Measurements from ENCODE around the gene MRPL53. TPM values are rescaled to one million over a fixed set of nuclear protein-coding genes. Genes with fewer than 3 reads are reported as not detected.

MRPL53 gene
- total RNA-seq, 6 donors from 2014 or later, result 19.9 to 87.1 (median 30.1) TPM

DNA sequence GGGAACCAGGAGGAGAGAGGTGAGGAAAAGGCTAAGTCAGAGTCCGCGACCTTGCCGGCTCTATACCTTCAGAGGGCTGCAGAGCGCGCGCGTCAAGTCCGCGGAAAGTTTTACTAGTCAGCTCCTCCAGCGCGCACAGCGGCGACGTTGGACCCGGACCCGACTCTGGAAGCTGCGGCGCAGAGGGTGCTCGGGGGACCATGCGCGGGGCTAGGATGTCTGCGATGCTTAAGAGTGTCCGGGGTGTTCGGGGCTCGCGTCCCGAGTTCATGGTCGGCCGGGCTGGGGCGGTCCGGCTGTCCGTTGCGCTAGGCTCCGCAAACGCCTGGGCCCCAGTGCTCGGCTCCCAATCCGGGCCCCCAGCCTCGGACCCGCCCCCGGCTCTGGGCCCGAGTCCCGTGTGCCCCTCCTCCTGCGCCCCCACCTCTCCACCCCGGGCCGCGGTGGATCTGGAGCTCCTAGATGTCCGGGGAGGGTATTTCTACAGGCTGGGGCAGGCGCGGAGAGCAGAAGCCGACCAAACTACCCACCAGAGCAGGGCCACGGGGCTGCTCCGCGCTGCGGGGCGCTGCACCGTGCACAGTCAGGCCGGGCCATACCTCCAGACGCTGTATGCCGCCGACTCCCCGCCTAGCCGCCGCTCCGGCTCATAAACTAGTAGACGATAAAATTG is 26.9 kb upstream of the MRPL53 start, which contains the start of gene LBX2:
Gene LBX2, minus strand, starts transcription at position 337 of the 673 bp plus-strand sequence. Its CDS starts 66 bp downstream, at position 271.
- WGBS, 2 donors, result 9 to 10% methylated on average over 3 to 37 of the region's 65 CpGs
- Histone ChIP-seq H3K27ac (peak within 1 kb of the TSS in 1 of 4 donors; percentile 61), H3K36me3 (peaks cover 0 to 3% (median 0%) of the 10 kb centered on the region in 4 donors), H3K4me3 (peak within 1 kb of the TSS in 3 of 4 donors; percentile 50 to 51 (median 51)), H3K9me3 (no peaks in the 10 kb centered on the region), H3K4me1 (peaks cover 29 to 57% (median 45%) of the 10 kb centered on the region in 4 donors), H3K27me3 (peaks cover 0 to 38% (median 4%) of the 10 kb centered on the region in 4 donors)
- TF ChIP-seq EP300 (IDR thresholded peaks at IDR 0.05), result no peak
- ATAC-seq (ENCODE audit: low FRiP score in 2 of 2) (peak in 1 of 2 donors; percentile 2), DNase-seq (peak in 1 of 2 donors; percentile 84)

DNA sequence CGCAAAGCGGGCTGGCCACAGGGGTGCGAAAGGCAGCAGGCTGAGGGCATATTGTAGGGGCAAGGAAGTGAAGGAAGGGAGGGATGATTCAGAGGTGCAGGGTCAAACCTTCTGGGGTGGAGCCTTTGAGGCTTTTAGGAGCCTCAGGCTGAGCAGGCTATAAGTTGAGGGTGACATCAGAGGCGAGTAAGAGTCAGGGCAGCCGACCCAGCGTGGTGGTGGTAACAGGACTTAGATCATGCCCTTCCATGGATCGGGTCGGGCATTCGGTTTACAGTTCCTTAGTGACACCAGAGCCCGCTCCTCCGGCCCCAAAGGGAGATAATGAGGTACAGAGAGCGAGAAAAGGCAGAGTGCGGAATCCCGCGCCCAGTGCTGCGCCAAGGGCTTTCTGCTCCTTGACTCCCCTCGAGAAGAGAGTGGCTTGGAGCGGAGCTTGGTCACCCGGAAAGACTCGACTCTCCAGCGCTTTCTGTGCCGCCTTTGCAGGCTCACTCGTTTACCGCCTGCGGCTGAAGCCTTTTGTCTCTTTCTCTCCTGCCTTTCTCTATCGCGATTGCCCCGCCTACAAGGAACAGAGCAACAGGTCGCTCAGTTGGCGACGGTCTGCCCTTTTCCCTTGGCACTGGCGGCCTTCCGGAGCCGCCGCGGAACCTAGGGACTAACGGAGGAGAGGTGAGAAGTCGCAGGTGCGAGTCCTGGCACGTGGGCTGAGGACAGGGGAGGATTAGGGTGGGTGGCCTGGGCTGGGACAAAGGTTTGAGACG is 26.2 kb upstream of the MRPL53 start:
- H3K4me3 ChIP-seq, result peak overlapping the region in 3 of 4 donors; percentile 50 to 51 (median 51)

DNA sequence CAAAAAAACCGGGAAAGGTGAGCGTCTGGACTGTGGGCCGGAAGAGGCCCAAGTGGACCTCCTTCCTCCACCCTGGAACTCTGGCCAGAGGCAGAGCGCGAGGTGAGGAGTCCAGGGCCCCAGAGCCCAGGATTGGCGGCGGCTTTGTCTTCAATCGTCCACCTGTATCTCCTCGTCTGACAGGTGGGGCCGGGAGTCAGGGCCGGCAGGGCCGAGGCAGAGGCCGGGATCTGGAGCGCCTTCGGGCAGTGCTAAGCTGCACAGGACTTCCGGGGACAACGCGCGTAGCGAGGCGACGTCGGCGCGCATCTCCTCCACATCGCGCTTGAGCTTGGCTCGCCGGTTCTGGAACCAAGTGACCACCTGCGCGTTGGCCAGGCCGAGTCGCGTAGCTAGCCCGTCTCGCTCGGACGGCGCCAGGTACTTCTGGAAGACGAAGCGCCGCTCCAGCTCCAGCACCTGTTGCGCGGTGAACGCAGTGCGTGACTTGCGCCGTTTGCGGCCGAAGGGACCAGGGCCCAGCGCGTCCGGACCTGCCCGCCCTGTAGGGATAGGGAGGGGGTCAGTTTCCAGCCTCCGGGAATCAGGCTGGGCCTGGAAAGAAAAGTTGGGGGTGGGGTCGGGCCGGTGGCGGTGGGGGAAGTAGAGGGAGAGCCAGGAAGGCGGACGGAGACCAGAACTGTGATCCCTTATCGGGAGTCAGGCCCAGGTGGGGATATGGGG is 25.5 kb upstream of the MRPL53 start:
- no peaks in the 10 kb centered on the region for H3K9me3 ChIP-seq
- peak overlapping the region; percentile 14 to 51 (median 50) for H3K4me3 ChIP-seq
- WGBS, 2 donors, result 2 to 4% methylated on average over 18 to 60 of the region's 61 CpGs
- peak overlapping the region in 1 of 4 donors; percentile 61 for H3K27ac ChIP-seq
- H3K36me3 ChIP-seq, result peaks cover 5 to 15% (median 11%) of the 10 kb centered on the region in 4 donors
- H3K4me1 ChIP-seq, result peaks cover 24 to 42% (median 32%) of the 10 kb centered on the region in 4 donors
- DNase-seq (peak; percentile 64 to 90), ATAC-seq (ENCODE audit: low FRiP score in 2 of 2) (peak; percentile 53 to 61)
- TF ChIP-seq POLR2A (IDR thresholded peaks at IDR 0.05) (peak in 1 of 4 donors; percentile 33), EP300 (IDR thresholded peaks at IDR 0.05) (no peak)
- H3K27me3 ChIP-seq, result peaks cover 0 to 38% (median 4%) of the 10 kb centered on the region in 4 donors

More for the DNA sequence above, 26.2 kb upstream of the MRPL53 start:
- 3% methylated on average over 36 to 39 of the region's 41 CpGs for WGBS, 2 donors
- Histone ChIP-seq H3K27me3 (peaks cover 0 to 38% (median 4%) of the 10 kb centered on the region in 4 donors), H3K36me3 (peaks cover 0 to 8% (median 3%) of the 10 kb centered on the region in 4 donors), H3K4me1 (peaks cover 28 to 50% (median 39%) of the 10 kb centered on the region in 4 donors), H3K27ac (peak overlapping the region in 1 of 4 donors; percentile 61), H3K9me3 (no peaks in the 10 kb centered on the region)
- DNase-seq (peak; percentile 29 to 79), ATAC-seq (ENCODE audit: low FRiP score in 2 of 2) (peak; percentile 0 to 8)
- no peak for TF ChIP-seq EP300 (IDR thresholded peaks at IDR 0.05)
- no peak for TF ChIP-seq POLR2A (IDR thresholded peaks at IDR 0.05)
- no peak for TF ChIP-seq POLR2AphosphoS5 (IDR thresholded peaks at IDR 0.05)
- TF ChIP-seq, protein P1, sequence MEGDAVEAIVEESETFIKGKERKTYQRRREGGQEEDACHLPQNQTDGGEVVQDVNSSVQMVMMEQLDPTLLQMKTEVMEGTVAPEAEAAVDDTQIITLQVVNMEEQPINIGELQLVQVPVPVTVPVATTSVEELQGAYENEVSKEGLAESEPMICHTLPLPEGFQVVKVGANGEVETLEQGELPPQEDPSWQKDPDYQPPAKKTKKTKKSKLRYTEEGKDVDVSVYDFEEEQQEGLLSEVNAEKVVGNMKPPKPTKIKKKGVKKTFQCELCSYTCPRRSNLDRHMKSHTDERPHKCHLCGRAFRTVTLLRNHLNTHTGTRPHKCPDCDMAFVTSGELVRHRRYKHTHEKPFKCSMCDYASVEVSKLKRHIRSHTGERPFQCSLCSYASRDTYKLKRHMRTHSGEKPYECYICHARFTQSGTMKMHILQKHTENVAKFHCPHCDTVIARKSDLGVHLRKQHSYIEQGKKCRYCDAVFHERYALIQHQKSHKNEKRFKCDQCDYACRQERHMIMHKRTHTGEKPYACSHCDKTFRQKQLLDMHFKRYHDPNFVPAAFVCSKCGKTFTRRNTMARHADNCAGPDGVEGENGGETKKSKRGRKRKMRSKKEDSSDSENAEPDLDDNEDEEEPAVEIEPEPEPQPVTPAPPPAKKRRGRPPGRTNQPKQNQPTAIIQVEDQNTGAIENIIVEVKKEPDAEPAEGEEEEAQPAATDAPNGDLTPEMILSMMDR (IDR thresholded peaks at IDR 0.05), result no peak

DNA sequence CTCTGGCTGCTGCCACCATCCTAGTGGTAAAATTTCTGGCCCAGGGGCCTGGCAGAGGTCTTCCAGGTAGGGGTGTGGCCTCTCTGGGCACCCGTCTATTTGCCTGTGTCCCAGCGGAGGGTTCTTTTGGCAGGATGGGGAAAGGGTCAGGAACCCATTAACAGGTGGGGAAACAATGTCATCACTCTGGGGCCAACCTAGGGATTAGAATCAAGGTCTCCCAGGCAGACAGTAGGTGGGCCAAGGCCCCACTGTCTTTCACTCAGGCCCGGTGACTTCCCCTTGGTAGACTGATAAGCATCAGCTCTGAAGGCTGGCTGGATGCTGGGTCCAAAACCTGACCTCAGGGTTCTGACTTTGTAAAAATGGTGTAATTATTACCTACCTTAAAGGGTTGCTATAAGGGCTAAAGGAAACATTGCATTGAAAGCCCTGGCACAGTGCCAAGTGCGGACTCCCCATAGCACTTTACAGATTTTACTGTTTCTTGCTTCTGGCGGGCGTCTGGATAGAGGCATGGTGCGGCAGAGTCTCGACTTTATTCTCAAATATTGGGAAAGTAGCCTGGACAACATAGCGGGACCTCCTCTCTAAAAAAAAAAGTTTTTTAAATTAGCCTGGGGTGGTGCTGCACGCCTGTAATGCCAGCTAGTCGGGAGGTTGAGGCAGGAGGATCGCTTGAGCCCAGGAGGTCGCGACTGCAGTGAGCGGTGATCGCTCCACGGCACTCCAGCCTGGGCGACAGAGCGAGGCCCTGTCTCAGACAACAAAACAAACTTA is 24.7 kb upstream of the MRPL53 start:
- H3K4me3 ChIP-seq, result peak overlapping the region in 3 of 4 donors; percentile 50 to 51 (median 51)
- no peaks in the 10 kb centered on the region for H3K9me3 ChIP-seq
- H3K27ac ChIP-seq, result peak overlapping the region in 1 of 4 donors; percentile 61
- H3K36me3 ChIP-seq, result peaks cover 12 to 23% (median 18%) of the 10 kb centered on the region in 4 donors
- H3K4me1 ChIP-seq, result peaks cover 24 to 35% (median 29%) of the 10 kb centered on the region in 4 donors
- TF ChIP-seq POLR2AphosphoS5 (IDR thresholded peaks at IDR 0.05), result no peak
- no peak for TF ChIP-seq EP300 (IDR thresholded peaks at IDR 0.05)
- TF ChIP-seq, protein P1 (IDR thresholded peaks at IDR 0.05), result no peak
- TF ChIP-seq POLR2A (IDR thresholded peaks at IDR 0.05), result no peak
- H3K27me3 ChIP-seq, result peaks cover 0 to 35% (median 4%) of the 10 kb centered on the region in 4 donors
- 51 to 73% methylated on average over 18 to 19 of the region's 19 CpGs for whole genome bisulfite sequencing, 2 donors
- ATAC-seq (ENCODE audit: low FRiP score in 2 of 2), result no peak
- DNase-seq, result no peak

DNA sequence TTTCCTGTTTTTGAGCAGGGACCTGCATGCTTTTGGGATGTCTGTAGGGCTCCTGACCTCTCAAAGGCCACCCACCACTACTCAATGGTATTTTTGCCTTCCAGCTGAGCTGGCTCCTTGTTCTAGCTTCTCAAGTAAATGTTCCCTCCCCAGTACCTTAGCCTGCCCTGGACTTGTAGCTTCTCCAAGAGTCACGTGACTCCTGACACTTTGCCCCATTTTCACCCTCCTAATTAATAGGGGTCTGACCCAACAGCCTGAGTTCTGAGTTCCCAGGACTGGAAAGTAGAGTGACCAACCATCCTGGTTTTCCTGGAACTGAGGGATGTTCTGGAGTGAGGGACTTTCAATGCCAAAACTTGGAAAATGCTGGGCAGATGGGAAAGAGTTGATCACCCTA is 23.0 kb upstream of the MRPL53 start:
- ATAC-seq (ENCODE audit: low FRiP score in 2 of 2) (no peak), DNase-seq (no peak)
- H3K36me3 ChIP-seq, result peaks cover 29 to 40% (median 36%) of the 10 kb centered on the region in 4 donors

More for the DNA sequence above, 23.0 kb upstream of the MRPL53 start:
- Histone ChIP-seq H3K4me1 (peaks cover 23 to 30% (median 24%) of the 10 kb centered on the region in 4 donors), H3K4me3 (no peak overlapping the region), H3K27me3 (peaks cover 0 to 29% (median 4%) of the 10 kb centered on the region in 4 donors), H3K27ac (no peak overlapping the region), H3K9me3 (no peaks in the 10 kb centered on the region)
- TF ChIP-seq, protein P1 (IDR thresholded peaks at IDR 0.05), result no peak
- TF ChIP-seq POLR2AphosphoS5 (IDR thresholded peaks at IDR 0.05) (no peak), EP300 (IDR thresholded peaks at IDR 0.05) (no peak), POLR2A (IDR thresholded peaks at IDR 0.05) (no peak)
- 85 to 92% methylated on average over 1 of the region's 1 CpG for WGBS, 2 donors
